H9 (cell line): Measurements from ENCODE around the gene ETV3L. TPM values are rescaled to one million over a fixed set of nuclear protein-coding genes. Genes with fewer than 3 reads are reported as not detected.

Source experiments
- DNase-seq: peaks from one replicate; pipeline ENCODE4 v3.0.0-alpha.2; 2017
- H2AFZ ChIP-seq: one replicate; pipeline ENCODE4 v1.6.1; 2013; ENCODE audit warnings: mild to moderate bottlenecking, low read length, control low read depth, moderate library complexity
- H2AK5ac ChIP-seq: 2 replicates; pipeline ENCODE4 v1.6.1; 2013; ENCODE audit warnings: low read length, control low read depth, mixed read lengths; ENCODE audit not compliant: insufficient read length
- H2BK120ac ChIP-seq: one replicate; pipeline ENCODE4 v1.6.1; 2013; ENCODE audit warnings: low read depth, mild to moderate bottlenecking, low read length, control low read depth, inconsistent platforms; ENCODE audit not compliant: poor library complexity, severe bottlenecking
- H2BK12ac ChIP-seq: 2 replicates; pipeline ENCODE4 v1.6.1; 2013; ENCODE audit warnings: low read length, control low read depth, mixed read lengths, low read depth; ENCODE audit not compliant: insufficient read length
- H2BK15ac ChIP-seq: 2 replicates; pipeline ENCODE4 v1.6.1; 2013; ENCODE audit warnings: low read depth, low read length, control low read depth
- H2BK20ac ChIP-seq: one replicate; pipeline ENCODE4 v1.6.1; 2013; ENCODE audit warnings: low read depth, mild to moderate bottlenecking, low read length, control low read depth, inconsistent platforms; ENCODE audit not compliant: poor library complexity, severe bottlenecking
- H2BK5ac ChIP-seq: 2 replicates; pipeline ENCODE4 v1.6.1; 2013; ENCODE audit warnings: low read length, control low read depth, mixed read lengths; ENCODE audit not compliant: insufficient read length
- H3K14ac ChIP-seq: 2 replicates; pipeline ENCODE4 v1.6.1; 2013; ENCODE audit warnings: low read length, control low read depth; ENCODE audit not compliant: insufficient read depth
- H3K18ac ChIP-seq: 2 replicates; pipeline ENCODE4 v1.6.1; 2013; ENCODE audit warnings: low read depth, mild to moderate bottlenecking, mixed read lengths, low read length, control low read depth; ENCODE audit not compliant: insufficient read length
- H3K23ac ChIP-seq: 2 replicates; pipeline ENCODE4 v1.6.1; 2013; ENCODE audit warnings: low read length, control low read depth, mixed read lengths, low read depth; ENCODE audit not compliant: insufficient read length
- H3K23me2 ChIP-seq: 2 replicates; pipeline ENCODE4 v1.6.1; 2013; ENCODE audit warnings: low read depth, mild to moderate bottlenecking, mixed read lengths, low read length, control low read depth; ENCODE audit not compliant: insufficient read length, poor library complexity, severe bottlenecking
- H3K27ac ChIP-seq: 2 replicates; pipeline ENCODE4 v1.5.1; 2013; ENCODE audit warnings: low read length, control low read depth, mixed read lengths, low read depth; ENCODE audit not compliant: insufficient read length
- H3K27me3 ChIP-seq: 2 replicates; pipeline ENCODE4 v1.6.1; 2013; ENCODE audit warnings: low read length, control low read depth, inconsistent platforms; ENCODE audit not compliant: insufficient read depth
- H3K4ac ChIP-seq: 2 replicates; pipeline ENCODE4 v1.6.1; 2013; ENCODE audit warnings: low read depth, mild to moderate bottlenecking, control low read depth, inconsistent platforms, low read length, moderate library complexity
- H3K4me1 ChIP-seq: 2 replicates; pipeline ENCODE4 v1.6.1; 2013; ENCODE audit warnings: low read length, control low read depth, inconsistent platforms; ENCODE audit not compliant: insufficient read depth
- H3K4me2 ChIP-seq: 2 replicates; pipeline ENCODE4 v1.6.1; 2013; ENCODE audit warnings: low read length, control low read depth, mixed read lengths; ENCODE audit not compliant: insufficient read length, insufficient read depth
- H3K56ac ChIP-seq: 2 replicates; pipeline ENCODE4 v1.6.1; 2013; ENCODE audit warnings: low read depth, mild to moderate bottlenecking, mixed read lengths, low read length, control low read depth; ENCODE audit not compliant: insufficient read length
- H3K79me1 ChIP-seq: 2 replicates; pipeline ENCODE4 v1.6.1; 2013; ENCODE audit warnings: low read depth, mild to moderate bottlenecking, moderate library complexity, low read length, control low read depth, inconsistent platforms; ENCODE audit not compliant: insufficient read depth, poor library complexity, severe bottlenecking
- H3K79me2 ChIP-seq: 2 replicates; pipeline ENCODE4 v1.6.1; 2013; ENCODE audit warnings: low read length, control low read depth, inconsistent platforms; ENCODE audit not compliant: insufficient read depth
- H3K9ac ChIP-seq: 2 replicates; pipeline ENCODE4 v1.6.1; 2013; ENCODE audit warnings: low read length, control low read depth, mixed read lengths; ENCODE audit not compliant: insufficient read length; ENCODE audit errors: extremely low read depth
- H3K9me3 ChIP-seq: one replicate; pipeline ENCODE4 v1.6.1; 2013; ENCODE audit warnings: low read depth, low read length, inconsistent platforms; ENCODE audit not compliant: control insufficient read depth
- H3T11ph ChIP-seq: one replicate; pipeline ENCODE4 v1.6.1; 2013; ENCODE audit warnings: mild to moderate bottlenecking, low read length, control low read depth, inconsistent platforms
- H4K20me1 ChIP-seq: one replicate; pipeline ENCODE4 v1.6.1; 2013; ENCODE audit not compliant: control insufficient read depth, insufficient read length, insufficient read depth
- H4K5ac ChIP-seq: 2 replicates; pipeline ENCODE4 v1.6.1; 2013; ENCODE audit warnings: low read depth, mild to moderate bottlenecking, mixed read lengths, low read length, control low read depth; ENCODE audit not compliant: insufficient read length
- H4K8ac ChIP-seq: replicated peaks from 2 replicates; pipeline ENCODE4 v1.6.1; 2013; ENCODE audit warnings: low read length, control low read depth, mixed read lengths, low read depth; ENCODE audit not compliant: insufficient read length
- H4K91ac ChIP-seq: 2 replicates; pipeline ENCODE4 v1.6.1; 2013; ENCODE audit warnings: low read depth, mild to moderate bottlenecking, moderate library complexity, mixed read lengths, low read length, control low read depth; ENCODE audit not compliant: insufficient read length
- H3K27ac Mint-ChIP-seq, 3 experiments: 2 replicates in 2 of 3; 3 replicates in 1 of 3; pipeline ENCODE4 v1.8.0; 2020 to 2021; ENCODE audit warnings: mixed read lengths in 3 of 3, mild to moderate bottlenecking in 1 of 3, moderate library complexity in 1 of 3
- H3K27me3 Mint-ChIP-seq: 2 replicates; pipeline ENCODE4 v1.8.0; 2021; ENCODE audit warnings: low read depth, mild to moderate bottlenecking, moderate library complexity, mixed read lengths
- H3K36me3 Mint-ChIP-seq, 3 experiments: 2 replicates in 2 of 3; 3 replicates in 1 of 3; pipeline ENCODE4 v1.8.0; 2020 to 2021; ENCODE audit warnings: low read depth in 3 of 3, mixed read lengths in 3 of 3; ENCODE audit not compliant: insufficient read depth in 1 of 3
- H3K4me1 Mint-ChIP-seq, 2 experiments: 2 replicates each; pipeline ENCODE4 v1.8.0; 2020; ENCODE audit warnings: mixed read lengths in 2 of 2
- H3K4me3 Mint-ChIP-seq, 2 experiments: 2 replicates in 1 of 2; 3 replicates in 1 of 2; pipeline ENCODE4 v1.8.0; 2020 to 2021; ENCODE audit warnings: mild to moderate bottlenecking in 2 of 2, mixed read lengths in 2 of 2, moderate library complexity in 1 of 2
- H3K9me3 Mint-ChIP-seq, 2 experiments: 2 replicates in 1 of 2; 3 replicates in 1 of 2; pipeline ENCODE4 v1.8.0; 2020; ENCODE audit warnings: mild to moderate bottlenecking in 2 of 2, mixed read lengths in 2 of 2, moderate library complexity in 1 of 2
- WGBS: extraction: QIAGEN DNeasy Blood & Tissue Kit; methylation state at CpG from one replicate; pipeline ENCODE4 v1.1.7; 2013; ENCODE audit warnings: missing lambda C conversion rate, low lambda C conversion rate, mixed read lengths; ENCODE audit not compliant: insufficient read length; ENCODE audit errors: extremely low coverage; 5-methylcytosine and 5-hydroxymethylcytosine counted together
- total RNA-seq: library from RNA; stranded (reverse); gene quantifications from 2 replicates; pipeline ENCODE4 v1.2.1, GENCODE V29; 2021
- TF ChIP-seq, protein P1 (sequence below): fragments of 200-600 bp; sonication (generic); conservative IDR thresholded peaks from 3 replicates; pipeline ENCODE4 v1.8.0; 2021; ENCODE audit warnings: antibody characterized with exemption, mild to moderate bottlenecking

ETV3L gene
- total RNA-seq, 1 experiment from 2014 or later = 0.96 TPM

DNA sequence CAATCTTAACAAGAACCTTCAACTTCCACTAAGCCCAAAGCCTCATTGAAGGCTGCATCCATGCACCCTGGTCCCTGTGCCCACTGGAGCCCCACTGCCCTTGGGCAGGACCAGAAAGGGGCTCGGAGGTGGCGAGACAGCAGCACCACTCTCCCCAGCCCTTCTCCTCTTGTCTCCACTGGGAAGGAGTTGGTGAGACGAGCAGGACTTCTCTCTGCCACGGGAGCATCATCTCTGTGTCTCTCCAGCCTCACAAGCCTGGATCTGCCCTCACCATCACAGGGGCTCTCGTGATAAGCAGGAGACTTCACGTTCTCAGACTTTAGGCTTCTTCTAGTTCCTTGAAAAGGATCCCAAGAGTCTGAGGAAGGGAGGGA, 7.2 kb upstream of the ETV3L start:
- H2AFZ ChIP-seq = no peak overlapping the region
- H3K4ac ChIP-seq = no peak overlapping the region
- no peaks in the 10 kb centered on the region for H4K20me1 ChIP-seq
- H3K4me1 Mint-ChIP-seq = peaks cover 30 to 55% of the 10 kb centered on the region in 2 experiments
- H3K23me2 ChIP-seq = no peaks in the 10 kb centered on the region
- no peak overlapping the region for H3K9ac ChIP-seq
- H4K8ac ChIP-seq = no peak overlapping the region
- H2BK20ac ChIP-seq = no peak overlapping the region
- no peak overlapping the region for H3K27ac ChIP-seq
- TF ChIP-seq, protein P1, sequence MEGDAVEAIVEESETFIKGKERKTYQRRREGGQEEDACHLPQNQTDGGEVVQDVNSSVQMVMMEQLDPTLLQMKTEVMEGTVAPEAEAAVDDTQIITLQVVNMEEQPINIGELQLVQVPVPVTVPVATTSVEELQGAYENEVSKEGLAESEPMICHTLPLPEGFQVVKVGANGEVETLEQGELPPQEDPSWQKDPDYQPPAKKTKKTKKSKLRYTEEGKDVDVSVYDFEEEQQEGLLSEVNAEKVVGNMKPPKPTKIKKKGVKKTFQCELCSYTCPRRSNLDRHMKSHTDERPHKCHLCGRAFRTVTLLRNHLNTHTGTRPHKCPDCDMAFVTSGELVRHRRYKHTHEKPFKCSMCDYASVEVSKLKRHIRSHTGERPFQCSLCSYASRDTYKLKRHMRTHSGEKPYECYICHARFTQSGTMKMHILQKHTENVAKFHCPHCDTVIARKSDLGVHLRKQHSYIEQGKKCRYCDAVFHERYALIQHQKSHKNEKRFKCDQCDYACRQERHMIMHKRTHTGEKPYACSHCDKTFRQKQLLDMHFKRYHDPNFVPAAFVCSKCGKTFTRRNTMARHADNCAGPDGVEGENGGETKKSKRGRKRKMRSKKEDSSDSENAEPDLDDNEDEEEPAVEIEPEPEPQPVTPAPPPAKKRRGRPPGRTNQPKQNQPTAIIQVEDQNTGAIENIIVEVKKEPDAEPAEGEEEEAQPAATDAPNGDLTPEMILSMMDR = no peak
- H3K27ac Mint-ChIP-seq = no peak overlapping the region; a peak in 1 of 7 replicates
- WGBS = no CpG with 5 or more reads among the region's 6 CpGs
- H3K79me1 ChIP-seq = no peaks in the 10 kb centered on the region
- H3K9me3 Mint-ChIP-seq = no peaks in the 10 kb centered on the region; a peak in 1 of 5 replicates
- peak; percentile 15 for DNase-seq
- no peak overlapping the region; the same call in 1 of the 2 replicates for H3K14ac ChIP-seq
- H2BK120ac ChIP-seq = no peak overlapping the region
- H3K4me1 ChIP-seq = no peaks in the 10 kb centered on the region; the same call in 1 of the 2 replicates
- no peak overlapping the region for H4K91ac ChIP-seq
- H2AK5ac ChIP-seq = no peak overlapping the region
- peaks cover 51% of the 10 kb centered on the region for H3K27me3 Mint-ChIP-seq
- no peak overlapping the region for H4K5ac ChIP-seq
- no peak overlapping the region for H2BK12ac ChIP-seq
- H3K79me2 ChIP-seq = no peaks in the 10 kb centered on the region
- no peak overlapping the region for H2BK15ac ChIP-seq
- H3K9me3 ChIP-seq = no peaks in the 10 kb centered on the region
- no peak overlapping the region for H3T11ph ChIP-seq
- H3K4me3 Mint-ChIP-seq = no peak overlapping the region
- no peaks in the 10 kb centered on the region; the same call in 1 of the 2 replicates for H3K27me3 ChIP-seq
- H3K18ac ChIP-seq = peak overlapping the region; percentile 52
- H2BK5ac ChIP-seq = no peak overlapping the region
- H3K4me2 ChIP-seq = no peak overlapping the region
- no peaks in the 10 kb centered on the region for H3K36me3 Mint-ChIP-seq
- no peak overlapping the region for H3K56ac ChIP-seq
- no peak overlapping the region for H3K23ac ChIP-seq
